Measurements from ENCODE around the gene HOMER3.
"Not testable (repeated sequence)": the region's sequence is repeated elsewhere in the genome, so short reads cannot be mapped to it uniquely, and the experiment has no call there.

HOMER3 gene

GRCh38 chr19:18902519-18902918 is 38.5 kb downstream of the HOMER3 start:
- peak overlapping the region in 1 of 2 donors; percentile 19 for H3K27ac Mint-ChIP-seq
- DNase-seq, H3K4me3 Mint-ChIP-seq, ATAC-seq, H3K27me3 Mint-ChIP-seq, H3K9me3 Mint-ChIP-seq, H3K4me1 Mint-ChIP-seq: not testable (repeated sequence)

GRCh38 chr19:18901491-18901890 is 39.5 kb downstream of the HOMER3 start:
- Mint-ChIP-seq H3K9me3 (no peaks in the 10 kb centered on the region), H3K4me1 (peaks cover 3% of the 10 kb centered on the region), H3K27me3 (peaks cover 14% of the 10 kb centered on the region), H3K27ac (peak overlapping the region in 1 of 2 donors; percentile 87), H3K4me3 (no peak overlapping the region)
- DNase-seq (no peak), ATAC-seq (no peak)

GRCh38 chr19:18900700-18901481 is 40.1 kb downstream of the HOMER3 start:
- Mint-ChIP-seq H3K9me3 (no peaks in the 10 kb centered on the region), H3K4me1 (peaks cover 7% of the 10 kb centered on the region), H3K27ac (peak overlapping the region in 1 of 2 donors; percentile 89), H3K4me3 (no peak overlapping the region), H3K27me3 (peaks cover 19% of the 10 kb centered on the region)
- no peak for ATAC-seq
- DNase-seq: no peak

GRCh38 chr19:18899624-18900560 is 41.1 kb downstream of the HOMER3 start:
- H3K27ac Mint-ChIP-seq: peak overlapping the region in 1 of 2 donors; percentile 74

GRCh38 chr19:18898607-18899408 is 42.2 kb downstream of the HOMER3 start:
- Mint-ChIP-seq H3K9me3 (no peaks in the 10 kb centered on the region), H3K27me3 (peaks cover 38% of the 10 kb centered on the region), H3K4me1 (peaks cover 18% of the 10 kb centered on the region), H3K27ac (no peak overlapping the region), H3K4me3 (no peak overlapping the region)
- DNase-seq: no peak
- ATAC-seq: no peak

More at GRCh38 chr19:18899624-18900560, 41.1 kb downstream of the HOMER3 start:
- peaks cover 27% of the 10 kb centered on the region for H3K27me3 Mint-ChIP-seq
- H3K4me3 Mint-ChIP-seq: no peak overlapping the region
- no peak for ATAC-seq
- peaks cover 14% of the 10 kb centered on the region for H3K4me1 Mint-ChIP-seq
- DNase-seq: no peak
- H3K9me3 Mint-ChIP-seq: no peaks in the 10 kb centered on the region

GRCh38 chr19:18898081-18898606 is 42.9 kb downstream of the HOMER3 start:
- ATAC-seq: no peak
- Mint-ChIP-seq H3K27ac (no peak overlapping the region), H3K27me3 (peaks cover 44% of the 10 kb centered on the region), H3K4me1 (peaks cover 18% of the 10 kb centered on the region), H3K4me3 (no peak overlapping the region), H3K9me3 (no peaks in the 10 kb centered on the region)
- no peak for DNase-seq

- peaks cover 52% of the 10 kb centered on the region for H3K27me3 Mint-ChIP-seq
- ATAC-seq: no peak
- no peaks in the 10 kb centered on the region for H3K9me3 Mint-ChIP-seq
- H3K4me3 Mint-ChIP-seq: peak overlapping the region; percentile 0 to 23
- H3K4me1 Mint-ChIP-seq: peaks cover 18% of the 10 kb centered on the region
- H3K27ac Mint-ChIP-seq: peak overlapping the region in 1 of 2 donors; percentile 65
- no peak for DNase-seq
Observed at GRCh38 chr19:18897094-18898029, 43.7 kb downstream of the HOMER3 start.

GRCh38 chr19:18896421-18896841 is 44.6 kb downstream of the HOMER3 start:
- Mint-ChIP-seq H3K4me3 (peak overlapping the region; percentile 65 to 81), H3K4me1 (peaks cover 18% of the 10 kb centered on the region), H3K27ac (no peak overlapping the region), H3K27me3 (peaks cover 54% of the 10 kb centered on the region), H3K9me3 (no peaks in the 10 kb centered on the region)
- ATAC-seq: peak; percentile 5
- no peak for DNase-seq

GRCh38 chr19:18895824-18896341 is 45.1 kb downstream of the HOMER3 start, which contains the start of gene CERS1:
TSS of gene CERS1 (minus strand) at chr19:18896158. CDS start at chr19:18896072, 86 bp downstream.
- H3K27me3 Mint-ChIP-seq: peaks cover 54% of the 10 kb centered on the region

GRCh38 chr19:18895038-18895823 is 45.8 kb downstream of the HOMER3 start:
- H3K9me3 Mint-ChIP-seq: no peaks in the 10 kb centered on the region
- ATAC-seq (peak; percentile 15), DNase-seq (no peak)
- H3K4me3 Mint-ChIP-seq: peak overlapping the region; percentile 50 to 71
- peaks cover 18% of the 10 kb centered on the region for H3K4me1 Mint-ChIP-seq
- no peak overlapping the region for H3K27ac Mint-ChIP-seq
- H3K27me3 Mint-ChIP-seq: peaks cover 54% of the 10 kb centered on the region

More at GRCh38 chr19:18895824-18896341, 45.1 kb downstream of the HOMER3 start, which contains the start of gene CERS1:
- Mint-ChIP-seq H3K4me3 (peak within 1 kb of the TSS; percentile 65 to 81), H3K4me1 (peaks cover 18% of the 10 kb centered on the region), H3K27ac (no peak within 1 kb of the TSS), H3K9me3 (no peaks in the 10 kb centered on the region)
- DNase-seq: no peak
- ATAC-seq: peak; percentile 13

- H3K27ac Mint-ChIP-seq: no peak overlapping the region
- H3K4me3 Mint-ChIP-seq: peak overlapping the region in 1 of 2 donors; percentile 15
- DNase-seq (no peak), ATAC-seq (no peak)
- H3K4me1 Mint-ChIP-seq: peaks cover 18% of the 10 kb centered on the region
- H3K9me3 Mint-ChIP-seq: no peaks in the 10 kb centered on the region
- H3K27me3 Mint-ChIP-seq: peaks cover 56% of the 10 kb centered on the region
Observed at GRCh38 chr19:18894254-18895037, 46.6 kb downstream of the HOMER3 start.

GRCh38 chr19:18893587-18894253 is 47.3 kb downstream of the HOMER3 start:
- DNase-seq (no peak), ATAC-seq (no peak)
- Mint-ChIP-seq H3K4me3 (no peak overlapping the region), H3K27me3 (peaks cover 61% of the 10 kb centered on the region), H3K9me3 (no peaks in the 10 kb centered on the region), H3K4me1 (peaks cover 18% of the 10 kb centered on the region), H3K27ac (no peak overlapping the region)

All from stimulated activated naive CD8-positive, alpha-beta T cell treated with anti-CD3 and anti-CD28 coated beads, Interleukin-15, amount 100 ng/mL, for 72 hours (primary cell).